GM12801 (cell line): ENCODE results near the gene TMEM229B.

Experiments used
- CTCF ChIP-seq: IDR thresholded peaks from one replicate; pipeline ENCODE4 v1.5.1; 2011; ENCODE audit warnings: control low read depth; ENCODE audit not compliant: insufficient read length; ENCODE audit errors: extremely low read depth

The TMEM229B gene

GRCh38 chr14:67485501-67486095 lies 2.9 kb downstream of the TMEM229B start:
- TF ChIP-seq CTCF: no peak

GRCh38 chr14:67483579-67484285 lies 4.8 kb downstream of the TMEM229B start:
- TF ChIP-seq CTCF: no peak

- TF ChIP-seq CTCF: no peak
Observed at GRCh38 chr14:67482231-67483164, 6.0 kb downstream of the TMEM229B start.

GRCh38 chr14:67480011-67480410 lies 8.5 kb downstream of the TMEM229B start:
- no peak for TF ChIP-seq CTCF

- no peak for TF ChIP-seq CTCF
Observed at GRCh38 chr14:67478800-67479084, 9.8 kb downstream of the TMEM229B start.

- no peak for TF ChIP-seq CTCF
Observed at GRCh38 chr14:67477926-67478799, 10.4 kb downstream of the TMEM229B start.
